ENCODE data around the gene TMOD1. TPM values are rescaled to one million over a fixed set of nuclear protein-coding genes. Genes with fewer than 3 reads are reported as not detected.

Gene TMOD1
- polyA plus RNA-seq, 1 of the 3 experiments (the other 2 are of a cell fraction) = 0.54 TPM

DNA sequence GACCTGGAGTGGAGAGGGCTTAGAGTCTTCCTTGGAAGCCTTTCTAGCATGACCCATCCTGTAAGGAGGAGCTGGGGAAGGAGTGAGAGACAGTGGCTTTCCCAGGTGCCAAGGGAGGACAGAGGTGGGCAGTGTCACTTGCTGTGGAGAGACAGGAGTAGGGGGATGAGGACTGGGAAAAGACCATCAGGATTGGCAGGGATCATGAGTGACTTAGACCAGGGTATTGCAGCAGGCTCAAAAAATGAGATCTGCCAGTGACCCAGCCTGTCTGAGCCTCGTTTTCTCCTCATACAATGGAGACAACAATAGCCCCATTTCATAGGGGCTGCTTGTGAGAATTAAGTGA lies 2.4 kb downstream of the TMOD1 start:
- 33% methylated on average over 1 of the region's 1 CpG for WGBS (ENCODE audit: low lambda C conversion rate)
- no peak overlapping the region for H3K9ac ChIP-seq
- peaks cover 48% of the 10 kb centered on the region for H3K27me3 ChIP-seq (ENCODE audit: insufficient read depth)
- DNase-seq = no peak
- no peaks in the 10 kb centered on the region for H3K36me3 ChIP-seq (replicated peaks in 1 of 2; ENCODE audit: control insufficient read depth in 1 of 2, insufficient read depth in 2 of 2, low read length in 1 of 2)
- POLR2A ChIA-PET = interaction anchor here (0.9 to 3.5 kb wide), 5 partner anchors 30 to 63 kb away, joined by 3 to 27 read pairs (median 5); no protein-coding TSS in a partner anchor
- CTCF ChIA-PET = interaction anchor here (0.7 to 8.5 kb wide), 19 partner anchors 8 to 647 kb away, joined by 3 to 153 read pairs (median 7); no protein-coding TSS in a partner anchor
- H3K4me3 ChIP-seq (ENCODE audit: low read depth in 2 of 2, low read length in 1 of 2) = peak overlapping the region in 1 of 2 experiments; percentile 64; a peak in 2 of 4 replicates
- H3F3A ChIP-seq (replicated peaks; ENCODE audit: insufficient read depth) = peaks cover 5% of the 10 kb centered on the region
- no peaks in the 10 kb centered on the region for H3K9me2 ChIP-seq
- H3K79me2 ChIP-seq (ENCODE audit: insufficient read depth) = no peaks in the 10 kb centered on the region
- no peak overlapping the region for H3K4me2 ChIP-seq
- no peak for TF ChIP-seq SIN3A (IDR thresholded peaks at IDR 0.05; ENCODE audit: borderline replicate concordance, low read depth, low read length)
- TF ChIP-seq, protein P1, sequence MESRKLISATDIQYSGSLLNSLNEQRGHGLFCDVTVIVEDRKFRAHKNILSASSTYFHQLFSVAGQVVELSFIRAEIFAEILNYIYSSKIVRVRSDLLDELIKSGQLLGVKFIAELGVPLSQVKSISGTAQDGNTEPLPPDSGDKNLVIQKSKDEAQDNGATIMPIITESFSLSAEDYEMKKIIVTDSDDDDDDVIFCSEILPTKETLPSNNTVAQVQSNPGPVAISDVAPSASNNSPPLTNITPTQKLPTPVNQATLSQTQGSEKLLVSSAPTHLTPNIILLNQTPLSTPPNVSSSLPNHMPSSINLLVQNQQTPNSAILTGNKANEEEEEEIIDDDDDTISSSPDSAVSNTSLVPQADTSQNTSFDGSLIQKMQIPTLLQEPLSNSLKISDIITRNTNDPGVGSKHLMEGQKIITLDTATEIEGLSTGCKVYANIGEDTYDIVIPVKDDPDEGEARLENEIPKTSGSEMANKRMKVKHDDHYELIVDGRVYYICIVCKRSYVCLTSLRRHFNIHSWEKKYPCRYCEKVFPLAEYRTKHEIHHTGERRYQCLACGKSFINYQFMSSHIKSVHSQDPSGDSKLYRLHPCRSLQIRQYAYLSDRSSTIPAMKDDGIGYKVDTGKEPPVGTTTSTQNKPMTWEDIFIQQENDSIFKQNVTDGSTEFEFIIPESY (IDR thresholded peaks at IDR 0.05; ENCODE audit: borderline replicate concordance, low read depth) = no peak
- no peak for TF ChIP-seq MEF2A (IDR thresholded peaks at IDR 0.05; ENCODE audit: borderline replicate concordance, low read depth)
- no peak for TF ChIP-seq FOSL2 (IDR thresholded peaks at IDR 0.05; ENCODE audit: borderline replicate concordance, low read depth)
- TF ChIP-seq, protein P2, sequence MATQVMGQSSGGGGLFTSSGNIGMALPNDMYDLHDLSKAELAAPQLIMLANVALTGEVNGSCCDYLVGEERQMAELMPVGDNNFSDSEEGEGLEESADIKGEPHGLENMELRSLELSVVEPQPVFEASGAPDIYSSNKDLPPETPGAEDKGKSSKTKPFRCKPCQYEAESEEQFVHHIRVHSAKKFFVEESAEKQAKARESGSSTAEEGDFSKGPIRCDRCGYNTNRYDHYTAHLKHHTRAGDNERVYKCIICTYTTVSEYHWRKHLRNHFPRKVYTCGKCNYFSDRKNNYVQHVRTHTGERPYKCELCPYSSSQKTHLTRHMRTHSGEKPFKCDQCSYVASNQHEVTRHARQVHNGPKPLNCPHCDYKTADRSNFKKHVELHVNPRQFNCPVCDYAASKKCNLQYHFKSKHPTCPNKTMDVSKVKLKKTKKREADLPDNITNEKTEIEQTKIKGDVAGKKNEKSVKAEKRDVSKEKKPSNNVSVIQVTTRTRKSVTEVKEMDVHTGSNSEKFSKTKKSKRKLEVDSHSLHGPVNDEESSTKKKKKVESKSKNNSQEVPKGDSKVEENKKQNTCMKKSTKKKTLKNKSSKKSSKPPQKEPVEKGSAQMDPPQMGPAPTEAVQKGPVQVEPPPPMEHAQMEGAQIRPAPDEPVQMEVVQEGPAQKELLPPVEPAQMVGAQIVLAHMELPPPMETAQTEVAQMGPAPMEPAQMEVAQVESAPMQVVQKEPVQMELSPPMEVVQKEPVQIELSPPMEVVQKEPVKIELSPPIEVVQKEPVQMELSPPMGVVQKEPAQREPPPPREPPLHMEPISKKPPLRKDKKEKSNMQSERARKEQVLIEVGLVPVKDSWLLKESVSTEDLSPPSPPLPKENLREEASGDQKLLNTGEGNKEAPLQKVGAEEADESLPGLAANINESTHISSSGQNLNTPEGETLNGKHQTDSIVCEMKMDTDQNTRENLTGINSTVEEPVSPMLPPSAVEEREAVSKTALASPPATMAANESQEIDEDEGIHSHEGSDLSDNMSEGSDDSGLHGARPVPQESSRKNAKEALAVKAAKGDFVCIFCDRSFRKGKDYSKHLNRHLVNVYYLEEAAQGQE (IDR thresholded peaks at IDR 0.05; ENCODE audit: low read depth, low read length) = no peak
- no peak for TF ChIP-seq YY1 (IDR thresholded peaks at IDR 0.05; ENCODE audit: low read depth)
- TF ChIP-seq, protein P3, sequence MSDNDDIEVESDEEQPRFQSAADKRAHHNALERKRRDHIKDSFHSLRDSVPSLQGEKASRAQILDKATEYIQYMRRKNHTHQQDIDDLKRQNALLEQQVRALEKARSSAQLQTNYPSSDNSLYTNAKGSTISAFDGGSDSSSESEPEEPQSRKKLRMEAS (IDR thresholded peaks at IDR 0.05; ENCODE audit: low read depth) = no peak
- TF ChIP-seq TEAD4 (IDR thresholded peaks at IDR 0.05; ENCODE audit: borderline replicate concordance, insufficient read depth) = no peak
- TF ChIP-seq NFIC (IDR thresholded peaks at IDR 0.05; ENCODE audit: borderline replicate concordance) = no peak
- no peak for TF ChIP-seq NRF1 (IDR thresholded peaks at IDR 0.05; ENCODE audit: low read depth, low read length)
- no peak for TF ChIP-seq POLR2AphosphoS5 (IDR thresholded peaks at IDR 0.05; ENCODE audit: low read depth, low read length)
- no peak for TF ChIP-seq FOXJ3 (CRISPR knock-in tag; IDR thresholded peaks at IDR 0.05)
- TF ChIP-seq, protein P4, sequence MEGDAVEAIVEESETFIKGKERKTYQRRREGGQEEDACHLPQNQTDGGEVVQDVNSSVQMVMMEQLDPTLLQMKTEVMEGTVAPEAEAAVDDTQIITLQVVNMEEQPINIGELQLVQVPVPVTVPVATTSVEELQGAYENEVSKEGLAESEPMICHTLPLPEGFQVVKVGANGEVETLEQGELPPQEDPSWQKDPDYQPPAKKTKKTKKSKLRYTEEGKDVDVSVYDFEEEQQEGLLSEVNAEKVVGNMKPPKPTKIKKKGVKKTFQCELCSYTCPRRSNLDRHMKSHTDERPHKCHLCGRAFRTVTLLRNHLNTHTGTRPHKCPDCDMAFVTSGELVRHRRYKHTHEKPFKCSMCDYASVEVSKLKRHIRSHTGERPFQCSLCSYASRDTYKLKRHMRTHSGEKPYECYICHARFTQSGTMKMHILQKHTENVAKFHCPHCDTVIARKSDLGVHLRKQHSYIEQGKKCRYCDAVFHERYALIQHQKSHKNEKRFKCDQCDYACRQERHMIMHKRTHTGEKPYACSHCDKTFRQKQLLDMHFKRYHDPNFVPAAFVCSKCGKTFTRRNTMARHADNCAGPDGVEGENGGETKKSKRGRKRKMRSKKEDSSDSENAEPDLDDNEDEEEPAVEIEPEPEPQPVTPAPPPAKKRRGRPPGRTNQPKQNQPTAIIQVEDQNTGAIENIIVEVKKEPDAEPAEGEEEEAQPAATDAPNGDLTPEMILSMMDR (IDR thresholded peaks at IDR 0.05) = no peak
- no peak for TF ChIP-seq SMC3 (IDR thresholded peaks at IDR 0.05; ENCODE audit: low read depth, low read length)
- TF ChIP-seq CHD2 (IDR thresholded peaks at IDR 0.05; ENCODE audit: low read length, partially characterized antibody) = no peak
- no peak for TF ChIP-seq RFX5 (IDR thresholded peaks at IDR 0.05; ENCODE audit: low read length)
- TF ChIP-seq JUND (IDR thresholded peaks at IDR 0.05) = no peak
- TF ChIP-seq, protein P5, sequence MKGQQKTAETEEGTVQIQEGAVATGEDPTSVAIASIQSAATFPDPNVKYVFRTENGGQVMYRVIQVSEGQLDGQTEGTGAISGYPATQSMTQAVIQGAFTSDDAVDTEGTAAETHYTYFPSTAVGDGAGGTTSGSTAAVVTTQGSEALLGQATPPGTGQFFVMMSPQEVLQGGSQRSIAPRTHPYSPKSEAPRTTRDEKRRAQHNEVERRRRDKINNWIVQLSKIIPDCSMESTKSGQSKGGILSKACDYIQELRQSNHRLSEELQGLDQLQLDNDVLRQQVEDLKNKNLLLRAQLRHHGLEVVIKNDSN (IDR thresholded peaks at IDR 0.05; ENCODE audit: borderline replicate concordance, low read depth) = no peak
- no peak for TF ChIP-seq GABPA (IDR thresholded peaks at IDR 0.05; ENCODE audit: low read depth)
- no peak for TF ChIP-seq RAD21 (IDR thresholded peaks at IDR 0.05; ENCODE audit: low read length)
- H2AFZ ChIP-seq (ENCODE audit: low read depth) = no peak overlapping the region
- peaks cover 0 to 37% of the 10 kb centered on the region in 2 experiments; a peak in 2 of 4 replicates for H3K4me1 ChIP-seq (ENCODE audit: control insufficient read depth in 1 of 2, insufficient read depth in 2 of 2, low read depth in 1 of 2, low read length in 1 of 2)
- H3K9me3 ChIP-seq = no peaks in the 10 kb centered on the region
- no peaks in the 10 kb centered on the region for H4K20me1 ChIP-seq (ENCODE audit: insufficient read depth)
- H3K27ac ChIP-seq (ENCODE audit: low read depth in 2 of 2, low read length in 1 of 2) = peak overlapping the region; percentile 24 to 100; a peak in 3 of 4 replicates
